WERI-Rb-1 (cell line): ENCODE data around the gene GTF3C6.
"Not testable (repeated sequence)": the region's sequence is repeated elsewhere in the genome, so short reads cannot be mapped to it uniquely, and the experiment has no call there.

ENCODE experiments used
- DNase-seq: peaks from one replicate; pipeline ENCODE4 v3.0.0-alpha.2; 2020
- H3K27ac ChIP-seq: fragments of 250-450 bp; sonication (Bioruptor Pico); 2 replicates; pipeline ENCODE4 v1.5.1; 2020; ENCODE audit warnings: mild to moderate bottlenecking, moderate library complexity
- H3K27me3 ChIP-seq: fragments of 250-450 bp; sonication (Bioruptor Pico); 2 replicates; pipeline ENCODE4 v1.5.1; 2021; ENCODE audit warnings: mild to moderate bottlenecking, low read depth, moderate library complexity; ENCODE audit not compliant: insufficient read depth, severe bottlenecking
- H3K36me3 ChIP-seq: fragments of 250-450 bp; sonication (Bioruptor Pico); 2 replicates; pipeline ENCODE4 v1.5.1; 2020; ENCODE audit warnings: mild to moderate bottlenecking, moderate library complexity
- H3K4me3 ChIP-seq: 2 replicates; pipeline ENCODE4 v1.5.1; 2011; ENCODE audit warnings: low read depth, mild to moderate bottlenecking, control low read depth, low read length
- H3K9me3 ChIP-seq: fragments of 250-450 bp; sonication (Bioruptor Pico); 2 replicates; pipeline ENCODE4 v1.5.1; 2021; ENCODE audit warnings: mild to moderate bottlenecking, moderate library complexity; ENCODE audit not compliant: severe bottlenecking
- CTCF ChIP-seq: IDR thresholded peaks from 2 replicates; pipeline ENCODE4 v1.5.1; 2011; ENCODE audit warnings: low read depth, mild to moderate bottlenecking, control low read depth, inconsistent platforms, low read length

Gene GTF3C6

GRCh38 chr6:111002350-111002749 lies 43.8 kb downstream of the GTF3C6 start:
- Histone ChIP-seq H3K27me3 (no peaks in the 10 kb centered on the region), H3K9me3 (no peaks in the 10 kb centered on the region), H3K4me3 (no peak overlapping the region), H3K27ac (no peak overlapping the region), H3K36me3 (peaks cover 57% of the 10 kb centered on the region)
- DNase-seq: no peak
- TF ChIP-seq CTCF: no peak

DNA sequence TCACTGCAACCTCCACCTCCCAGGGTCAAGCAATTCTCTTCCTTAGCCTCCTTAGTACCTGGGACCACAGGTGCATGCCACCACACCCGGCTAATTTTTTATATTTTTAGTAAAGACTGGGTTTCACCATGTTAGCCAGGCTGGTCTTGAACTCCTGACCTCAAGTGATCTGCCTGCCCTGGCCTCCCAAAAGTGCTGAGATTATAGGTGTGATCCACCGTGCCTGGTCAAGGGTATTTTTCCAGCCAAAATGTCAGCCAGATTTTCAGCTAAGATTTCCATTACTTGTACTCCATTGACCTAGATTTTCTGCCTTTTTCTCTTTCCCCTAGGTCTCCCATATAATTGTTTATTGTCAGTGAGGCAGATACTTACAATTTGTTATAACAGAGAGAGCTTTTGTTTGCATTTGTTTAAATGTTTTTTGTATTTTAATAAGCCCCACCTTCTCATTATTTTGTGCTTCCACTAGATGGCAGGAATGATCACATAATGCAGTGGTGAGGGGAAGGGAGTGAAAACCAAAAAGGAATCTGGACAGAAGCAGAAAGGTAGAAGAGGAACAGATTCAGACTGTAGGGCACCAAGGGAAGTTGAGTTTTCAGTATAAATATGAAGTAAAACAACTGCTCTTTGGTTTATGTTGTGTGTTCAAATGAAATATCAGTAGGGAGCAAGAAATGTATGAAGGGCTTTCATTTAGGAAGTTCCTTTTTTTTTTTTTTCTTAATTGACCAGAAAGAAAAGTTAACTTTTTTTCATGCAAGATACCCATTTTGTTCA lies 53.0 kb downstream of the GTF3C6 start:
- Histone ChIP-seq H3K36me3 (peaks cover 45% of the 10 kb centered on the region), H3K27me3 (no peaks in the 10 kb centered on the region), H3K27ac (no peak overlapping the region), H3K4me3 (no peak overlapping the region), H3K9me3 (peaks cover 3% of the 10 kb centered on the region)
- no peak for DNase-seq
- peak; percentile 37; the same call in 1 of the 2 replicates for TF ChIP-seq CTCF

- TF ChIP-seq CTCF: no peak
- peaks cover 40% of the 10 kb centered on the region for H3K36me3 ChIP-seq
- peaks cover 3% of the 10 kb centered on the region for H3K9me3 ChIP-seq
- no peak overlapping the region for H3K4me3 ChIP-seq
- no peak for DNase-seq
- H3K27me3 ChIP-seq: no peaks in the 10 kb centered on the region
- H3K27ac ChIP-seq: no peak overlapping the region
Measured at GRCh38 chr6:111012143-111012452, 53.6 kb downstream of the GTF3C6 start.

GRCh38 chr6:111012520-111012919 lies 54.0 kb downstream of the GTF3C6 start:
- not testable (repeated sequence) for DNase-seq, H3K4me3 ChIP-seq, H3K27ac ChIP-seq, H3K27me3 ChIP-seq, H3K9me3 ChIP-seq
- peaks cover 39% of the 10 kb centered on the region for H3K36me3 ChIP-seq

DNA sequence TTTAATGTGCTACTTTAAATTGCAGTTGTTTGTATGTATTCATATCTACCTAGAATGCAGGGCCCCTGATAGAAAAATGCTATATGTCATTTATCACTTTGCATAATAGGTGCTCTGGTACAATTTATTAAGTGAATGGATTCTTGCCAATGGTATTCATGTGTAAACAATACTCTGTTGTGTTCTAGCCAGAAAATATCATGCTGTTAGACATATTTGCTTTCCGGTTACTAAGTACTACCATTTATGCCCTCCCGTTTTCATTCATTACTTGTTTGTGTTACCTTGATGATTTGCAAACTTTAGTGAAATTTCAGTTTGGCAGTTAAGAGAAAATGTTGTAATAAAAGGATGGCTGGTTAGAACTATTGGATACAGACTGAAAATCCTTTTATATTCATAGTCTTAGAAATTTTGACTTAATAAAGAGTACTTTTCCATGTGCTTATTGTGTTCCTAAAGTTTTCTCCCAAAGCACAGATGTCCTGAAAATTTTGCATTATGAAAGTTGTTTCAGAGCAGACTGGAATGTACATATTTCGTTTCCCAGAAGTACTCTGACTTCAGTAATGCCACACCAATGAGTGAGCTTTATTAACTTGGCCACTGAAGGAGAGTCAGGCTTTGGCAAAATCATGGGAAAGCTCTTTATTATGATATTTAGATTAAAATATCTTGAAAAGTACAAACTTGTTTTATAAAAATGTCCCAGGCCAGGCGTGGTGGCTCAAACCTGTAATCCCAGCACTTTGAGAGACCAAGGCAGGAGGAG lies 54.8 kb downstream of the GTF3C6 start:
- TF ChIP-seq CTCF: no peak
- Histone ChIP-seq H3K27me3 (no peaks in the 10 kb centered on the region), H3K36me3 (peaks cover 41% of the 10 kb centered on the region), H3K27ac (no peak overlapping the region), H3K4me3 (no peak overlapping the region), H3K9me3 (peaks cover 3% of the 10 kb centered on the region)
- no peak for DNase-seq

- no peak overlapping the region for H3K4me3 ChIP-seq
Measured at GRCh38 chr6:111015389-111016124, 57.1 kb downstream of the GTF3C6 start.

DNA sequence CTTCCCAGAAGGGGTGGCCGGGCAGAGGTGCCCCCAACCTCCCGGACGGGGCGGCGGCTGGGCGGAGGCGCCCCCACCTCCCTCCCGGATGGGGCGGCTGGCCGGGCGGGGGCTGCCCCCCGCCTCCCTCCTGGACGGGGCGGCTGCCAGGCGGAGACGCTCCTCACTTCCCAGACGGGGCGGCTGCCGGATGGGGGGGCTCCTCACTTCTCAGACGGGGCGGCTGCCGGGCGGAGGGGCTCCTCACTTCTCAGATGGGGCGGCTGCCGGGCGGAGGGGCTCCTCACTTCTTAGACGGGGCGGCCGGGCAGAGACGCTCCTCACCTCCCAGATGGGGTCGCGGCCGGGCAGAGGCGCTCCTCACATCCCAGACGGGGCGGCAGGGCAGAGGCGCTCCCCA lies 58.7 kb downstream of the GTF3C6 start:
- H3K9me3 ChIP-seq, H3K27ac ChIP-seq, H3K27me3 ChIP-seq, DNase-seq, H3K4me3 ChIP-seq: not testable (repeated sequence)
- peaks cover 38% of the 10 kb centered on the region for H3K36me3 ChIP-seq

More at GRCh38 chr6:111015389-111016124, 57.1 kb downstream of the GTF3C6 start:
- peak; percentile 36 for DNase-seq
- no peak for TF ChIP-seq CTCF
- Histone ChIP-seq H3K36me3 (peaks cover 42% of the 10 kb centered on the region), H3K9me3 (peaks cover 3% of the 10 kb centered on the region), H3K27me3 (no peaks in the 10 kb centered on the region), H3K27ac (no peak overlapping the region)
